Activated naive CD4-positive, alpha-beta T cell treated with anti-CD3 and anti-CD28 coated beads, Interleukin-2, amount 50 U/mL, for 72 hours (primary cell): ENCODE data around the gene VPS35L. TPM values are rescaled to one million over a fixed set of nuclear protein-coding genes. Genes with fewer than 3 reads are reported as not detected.
"Not testable (repeated sequence)": the region's sequence is repeated elsewhere in the genome, so short reads cannot be mapped to it uniquely, and the experiment has no call there.

ENCODE experiments used
- ATAC-seq, 2 donors: fragments of 150-1000 bp; cut with Tn5 transposase; 2 replicates each; pipeline ENCODE4 v1.10.0; 2021; ENCODE audit warnings: mild to moderate bottlenecking in 2 of 2, moderate library complexity in 2 of 2
- DNase-seq, 2 donors: peaks; one replicate each; pipeline ENCODE4 v3.0.0; 2021 to 2022; ENCODE audit warnings: low spot score in 2 of 2
- H3K27ac Mint-ChIP-seq, 2 donors: one replicate each; pipeline ENCODE4 v1.8.0; 2022; ENCODE audit warnings: mild to moderate bottlenecking in 2 of 2, mixed read lengths in 2 of 2
- H3K36me3 Mint-ChIP-seq, 2 donors: one replicate each; pipeline ENCODE4 v1.8.0; 2022; ENCODE audit warnings: mixed read lengths in 2 of 2
- H3K9me3 Mint-ChIP-seq, 2 donors: one replicate each; pipeline ENCODE4 v1.8.0; 2022; ENCODE audit warnings: mixed read lengths in 2 of 2
- total RNA-seq, 2 donors: library from RNA; stranded (reverse); gene quantifications; one replicate each; pipeline ENCODE4 v1.2.3, GENCODE V29; 2022

The VPS35L gene
- total RNA-seq, 2 donors from 2014 or later: 47.5 to 49.0 TPM

DNA sequence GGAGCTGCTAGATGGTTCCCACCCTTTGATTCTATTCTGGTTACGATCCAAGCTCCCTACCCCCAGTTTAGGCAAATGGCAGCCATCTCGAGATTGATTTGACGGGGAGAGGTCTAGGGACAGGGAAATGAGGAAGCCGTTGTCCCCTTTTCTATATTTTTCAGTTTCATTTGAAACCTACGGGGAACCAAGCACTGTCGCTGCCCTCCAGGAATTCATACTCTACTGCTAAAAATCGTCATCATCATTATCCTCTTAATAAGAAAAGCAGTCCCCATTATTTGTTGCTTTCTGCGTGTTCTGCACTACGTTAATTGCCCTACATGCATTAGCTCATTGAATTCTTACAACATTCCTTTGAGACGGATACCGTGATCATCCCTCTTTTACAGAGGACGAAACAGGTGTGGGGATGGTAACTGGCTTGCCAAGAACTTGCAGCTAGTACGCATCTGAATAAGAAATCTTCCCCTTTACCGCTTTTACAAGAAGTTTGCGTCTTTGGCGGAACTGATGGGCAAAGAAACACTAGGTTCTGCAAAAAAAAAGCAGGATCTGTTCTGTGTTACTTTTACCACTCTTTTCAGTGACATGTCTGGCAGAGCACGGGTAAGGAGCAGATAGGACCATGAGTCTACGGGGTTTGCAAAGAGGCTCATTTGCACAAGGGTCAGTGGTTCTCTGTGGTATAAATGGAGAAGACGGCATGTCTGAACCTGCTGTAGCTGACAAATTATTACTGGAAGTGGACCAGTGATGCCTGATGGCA, 30.7 kb upstream of the VPS35L start:
- peaks cover 21 to 34% of the 10 kb centered on the region in 2 donors for H3K36me3 Mint-ChIP-seq
- ATAC-seq (no peak), DNase-seq (peak in 1 of 2 donors; percentile 6)
- peak overlapping the region; percentile 52 to 96 for H3K27ac Mint-ChIP-seq
- H3K9me3 Mint-ChIP-seq: no peaks in the 10 kb centered on the region

DNA sequence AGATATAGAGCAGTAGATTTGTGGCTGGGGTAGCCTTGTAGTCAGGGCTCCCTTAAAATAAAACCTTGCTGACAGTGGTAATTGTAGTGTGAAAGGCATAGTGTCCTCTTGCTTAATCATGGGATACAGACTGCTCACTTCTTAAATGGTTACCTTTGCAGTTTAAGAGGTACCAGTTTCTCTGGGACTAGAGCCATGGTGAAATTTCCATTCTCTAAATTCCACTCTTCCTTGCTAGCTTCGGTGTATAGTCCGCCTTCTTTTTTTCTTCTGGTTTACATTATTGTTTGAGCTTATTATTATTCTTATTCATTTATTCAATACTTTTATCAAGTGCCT, 30.1 kb upstream of the VPS35L start:
- peak overlapping the region; percentile 52 to 96 for H3K27ac Mint-ChIP-seq
- ATAC-seq (no peak), DNase-seq (no peak)
- H3K36me3 Mint-ChIP-seq: peaks cover 21 to 34% of the 10 kb centered on the region in 2 donors
- no peaks in the 10 kb centered on the region for H3K9me3 Mint-ChIP-seq

DNA sequence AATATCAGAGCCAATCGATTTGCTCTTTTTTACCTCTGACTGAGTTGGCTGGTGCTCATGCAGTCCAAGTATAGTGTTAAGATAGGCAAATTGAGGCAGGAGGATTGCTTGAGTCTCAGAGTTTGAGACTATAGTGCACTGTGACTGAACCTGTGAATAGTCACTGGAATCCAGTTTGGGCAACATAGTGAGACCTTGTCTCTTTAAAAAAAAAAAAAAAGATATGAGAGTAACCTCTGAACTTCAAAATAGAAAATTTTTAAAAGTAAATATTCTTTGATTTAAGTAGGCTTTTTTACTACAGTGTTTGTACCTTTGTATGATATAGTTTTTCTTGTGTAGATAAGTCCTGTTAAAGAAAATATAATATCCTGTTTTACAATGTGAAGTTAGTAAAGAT, 28.3 kb upstream of the VPS35L start:
- H3K36me3 Mint-ChIP-seq: peaks cover 21 to 25% of the 10 kb centered on the region in 2 donors
- ATAC-seq: no peak
- no peak overlapping the region for H3K27ac Mint-ChIP-seq
- DNase-seq: no peak
- H3K9me3 Mint-ChIP-seq: no peaks in the 10 kb centered on the region

DNA sequence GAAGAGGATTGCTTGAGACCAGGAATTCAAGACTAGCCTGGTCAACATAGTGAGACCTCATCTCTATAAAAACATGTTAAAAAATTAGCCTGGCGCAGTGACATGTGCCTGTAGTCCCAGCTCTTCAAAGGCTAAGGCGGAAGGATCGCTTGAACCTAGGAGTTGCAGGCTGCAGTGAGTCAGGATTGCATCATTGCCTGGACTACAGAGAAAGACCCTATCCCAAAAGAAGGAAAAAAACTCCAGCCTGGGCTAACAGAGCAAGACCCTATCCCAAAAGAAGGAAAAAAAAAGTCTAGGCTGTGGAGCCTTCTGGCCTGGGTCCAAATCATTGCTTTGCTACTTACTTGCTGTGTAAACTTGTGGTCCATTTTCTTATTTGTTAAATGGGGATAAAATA, 26.8 kb upstream of the VPS35L start:
- peaks cover 20 to 28% of the 10 kb centered on the region in 2 donors for H3K36me3 Mint-ChIP-seq
- ATAC-seq: no peak
- no peak for DNase-seq
- H3K9me3 Mint-ChIP-seq: no peaks in the 10 kb centered on the region
- no peak overlapping the region for H3K27ac Mint-ChIP-seq

DNA sequence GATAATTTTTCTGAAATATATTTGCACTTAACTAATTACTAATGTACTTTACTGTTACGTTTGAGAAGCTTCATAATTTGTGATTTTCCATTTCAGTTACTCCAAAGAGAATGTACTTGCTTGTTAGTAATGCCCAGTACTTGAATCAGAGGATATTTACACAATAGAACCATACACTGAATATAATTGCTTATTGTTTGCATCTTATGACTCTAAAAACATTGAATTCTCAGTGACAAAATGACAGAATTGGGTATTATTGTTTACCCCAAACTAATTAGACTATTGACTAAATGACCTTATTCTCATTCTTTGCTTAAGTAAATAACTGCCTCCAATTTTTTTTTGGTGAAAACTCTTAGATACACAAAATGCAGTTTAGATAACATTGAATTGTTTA, 22.9 kb upstream of the VPS35L start:
- Mint-ChIP-seq H3K27ac (no peak overlapping the region), H3K9me3 (no peaks in the 10 kb centered on the region), H3K36me3 (peaks cover 15 to 19% of the 10 kb centered on the region in 2 donors)
- no peak for DNase-seq
- ATAC-seq: no peak

DNA sequence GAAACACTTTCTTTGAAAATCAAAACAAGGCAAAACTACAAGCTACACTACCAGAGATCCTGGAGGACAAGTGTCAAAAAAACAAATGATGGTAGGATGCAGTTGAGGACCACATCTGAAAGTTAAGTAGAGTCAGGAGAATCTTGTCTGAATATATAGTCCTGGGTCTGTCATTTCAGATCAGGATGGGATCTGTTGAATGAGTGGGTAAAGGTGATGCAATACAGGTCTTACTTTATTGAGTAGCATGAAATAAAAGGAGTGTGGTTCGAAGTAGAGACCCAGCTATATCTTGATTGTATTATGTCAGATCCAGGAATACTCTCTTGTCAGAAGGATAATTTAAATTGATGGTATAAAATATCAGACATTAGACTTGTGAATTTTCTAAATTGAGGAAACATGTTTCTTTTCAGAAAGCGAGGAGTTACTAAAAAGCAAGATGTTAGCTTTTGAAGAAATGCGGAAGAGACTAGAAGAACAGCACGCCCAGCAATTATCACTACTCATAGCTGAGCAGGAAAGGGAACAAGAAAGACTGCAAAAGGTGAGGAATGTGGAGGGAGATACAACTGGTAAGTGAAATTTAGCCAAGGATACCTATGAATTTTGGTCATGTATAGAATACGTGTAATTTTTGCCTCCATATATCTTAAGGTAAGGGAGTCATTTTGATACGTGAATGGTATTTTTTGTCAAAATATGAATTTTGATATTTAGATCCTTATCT, 15.1 kb upstream of the VPS35L start:
- H3K9me3 Mint-ChIP-seq: no peaks in the 10 kb centered on the region
- DNase-seq (no peak), ATAC-seq (no peak)
- peaks cover 14 to 22% of the 10 kb centered on the region in 2 donors for H3K36me3 Mint-ChIP-seq
- H3K27ac Mint-ChIP-seq: no peak overlapping the region

DNA sequence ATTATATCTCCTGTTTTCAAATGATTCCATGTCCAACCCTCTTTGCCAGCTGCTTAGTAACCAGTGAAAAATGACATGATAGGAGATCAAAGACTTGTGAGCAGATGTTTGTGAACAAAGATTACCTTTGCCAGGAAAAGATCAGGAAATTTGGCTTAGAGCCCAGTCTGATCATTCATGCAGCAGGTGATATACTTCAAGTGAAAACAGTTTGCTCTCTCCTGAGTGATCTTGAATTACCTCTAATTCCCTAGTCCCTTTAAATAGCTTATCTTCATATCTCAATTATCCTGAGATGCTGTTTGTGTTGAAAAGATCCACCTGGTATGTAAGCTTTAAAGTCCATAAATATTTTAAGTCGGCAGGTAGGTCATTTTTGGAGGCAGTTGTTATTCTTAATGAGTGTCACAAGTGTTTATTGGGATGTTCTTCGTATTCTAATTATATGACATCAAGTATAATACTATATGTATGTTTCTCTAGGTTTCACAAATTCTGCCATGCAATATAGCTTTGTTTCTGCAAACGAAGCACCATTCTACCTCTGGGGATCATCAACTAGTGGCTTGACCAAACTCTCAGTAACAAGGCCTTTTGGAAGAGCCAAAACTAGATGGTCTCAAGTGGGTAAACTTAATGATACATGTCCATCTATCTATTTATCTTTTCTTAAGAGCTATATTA, 13.2 kb upstream of the VPS35L start:
- H3K36me3 Mint-ChIP-seq: peaks cover 14 to 16% of the 10 kb centered on the region in 2 donors
- ATAC-seq: no peak
- no peak for DNase-seq

DNA sequence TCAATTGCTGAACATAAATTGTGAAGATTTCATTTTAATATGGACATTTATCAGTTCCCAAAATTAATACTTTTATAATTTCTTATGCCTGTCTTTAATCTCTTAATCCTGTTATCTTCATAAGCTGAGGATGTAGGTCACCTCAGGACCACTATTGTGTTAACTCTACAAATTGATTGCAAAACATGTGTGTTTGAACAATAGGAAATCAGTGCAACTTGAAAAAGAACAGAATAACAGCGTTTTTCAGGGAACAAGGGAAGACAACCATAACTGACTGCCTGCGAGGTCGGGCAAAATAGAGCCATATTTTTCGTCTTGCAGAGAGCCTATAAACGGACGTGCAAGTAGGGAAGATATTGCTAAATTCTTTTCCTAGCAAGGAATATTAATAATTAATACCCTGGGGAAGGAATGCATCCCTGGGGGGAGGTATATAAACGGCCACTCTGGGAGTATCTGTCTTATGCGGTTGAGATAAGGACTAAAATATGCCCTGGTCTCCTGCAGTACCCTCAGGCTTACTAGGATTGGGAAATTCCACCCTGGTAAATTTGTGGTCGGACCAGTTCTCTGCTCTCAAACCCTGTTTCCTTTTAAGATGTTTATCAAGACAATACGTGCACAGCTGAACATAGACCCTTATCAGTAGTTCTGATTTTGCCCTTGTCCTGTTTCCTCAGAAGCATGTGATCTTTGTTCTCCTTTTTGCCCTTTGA, 12.1 kb upstream of the VPS35L start:
- DNase-seq, H3K27ac Mint-ChIP-seq, ATAC-seq, H3K9me3 Mint-ChIP-seq: not testable (repeated sequence)
- peaks cover 14 to 16% of the 10 kb centered on the region in 2 donors for H3K36me3 Mint-ChIP-seq

More for the DNA sequence above, 13.2 kb upstream of the VPS35L start:
- no peaks in the 10 kb centered on the region for H3K9me3 Mint-ChIP-seq
- H3K27ac Mint-ChIP-seq: no peak overlapping the region

DNA sequence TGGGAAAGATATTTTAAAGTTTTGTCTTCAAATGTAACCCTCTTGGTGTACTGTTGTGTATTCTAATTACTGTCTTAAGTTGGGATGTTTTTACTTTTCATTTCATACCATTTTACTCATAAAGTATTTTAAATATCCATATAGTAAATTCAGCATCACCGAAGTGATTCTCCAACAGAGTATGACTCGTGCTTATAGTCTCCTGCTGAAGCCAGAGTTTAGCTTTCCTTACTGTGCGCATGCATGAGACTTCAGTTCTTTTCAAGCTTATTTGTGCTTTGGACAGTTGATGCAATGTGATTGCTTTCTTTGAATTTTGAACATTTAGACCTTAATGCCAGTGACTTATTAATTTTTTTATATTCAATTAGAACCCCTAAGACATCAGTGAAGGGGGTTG, 7.4 kb upstream of the VPS35L start:
- ATAC-seq (no peak), DNase-seq (no peak)
- no peaks in the 10 kb centered on the region for H3K36me3 Mint-ChIP-seq
- no peak overlapping the region for H3K27ac Mint-ChIP-seq
- H3K9me3 Mint-ChIP-seq: no peaks in the 10 kb centered on the region

DNA sequence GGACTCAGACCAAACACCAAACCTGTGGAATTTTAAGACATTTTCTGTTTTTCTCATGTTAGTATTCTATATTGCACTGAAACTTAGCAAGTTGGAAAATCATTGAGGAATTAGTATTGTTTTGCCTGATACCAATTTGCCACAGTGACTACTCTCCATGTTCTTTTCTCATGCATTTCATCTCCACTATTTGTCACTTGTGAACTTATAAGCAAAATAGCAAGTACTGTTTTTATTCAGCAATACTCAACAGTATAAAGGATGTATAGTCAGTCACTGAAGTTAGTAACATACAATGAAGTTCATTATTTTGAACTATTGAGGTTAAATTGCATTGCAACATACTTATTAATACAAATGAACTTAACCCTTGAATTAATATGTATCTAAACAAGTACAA, 5.8 kb upstream of the VPS35L start:
- ATAC-seq (peak in 1 of 2 donors; percentile 67), DNase-seq (no peak)
- H3K27ac Mint-ChIP-seq: no peak overlapping the region
- H3K36me3 Mint-ChIP-seq: peaks cover 0 to under 1% of the 10 kb centered on the region in 2 donors
- H3K9me3 Mint-ChIP-seq: no peaks in the 10 kb centered on the region

DNA sequence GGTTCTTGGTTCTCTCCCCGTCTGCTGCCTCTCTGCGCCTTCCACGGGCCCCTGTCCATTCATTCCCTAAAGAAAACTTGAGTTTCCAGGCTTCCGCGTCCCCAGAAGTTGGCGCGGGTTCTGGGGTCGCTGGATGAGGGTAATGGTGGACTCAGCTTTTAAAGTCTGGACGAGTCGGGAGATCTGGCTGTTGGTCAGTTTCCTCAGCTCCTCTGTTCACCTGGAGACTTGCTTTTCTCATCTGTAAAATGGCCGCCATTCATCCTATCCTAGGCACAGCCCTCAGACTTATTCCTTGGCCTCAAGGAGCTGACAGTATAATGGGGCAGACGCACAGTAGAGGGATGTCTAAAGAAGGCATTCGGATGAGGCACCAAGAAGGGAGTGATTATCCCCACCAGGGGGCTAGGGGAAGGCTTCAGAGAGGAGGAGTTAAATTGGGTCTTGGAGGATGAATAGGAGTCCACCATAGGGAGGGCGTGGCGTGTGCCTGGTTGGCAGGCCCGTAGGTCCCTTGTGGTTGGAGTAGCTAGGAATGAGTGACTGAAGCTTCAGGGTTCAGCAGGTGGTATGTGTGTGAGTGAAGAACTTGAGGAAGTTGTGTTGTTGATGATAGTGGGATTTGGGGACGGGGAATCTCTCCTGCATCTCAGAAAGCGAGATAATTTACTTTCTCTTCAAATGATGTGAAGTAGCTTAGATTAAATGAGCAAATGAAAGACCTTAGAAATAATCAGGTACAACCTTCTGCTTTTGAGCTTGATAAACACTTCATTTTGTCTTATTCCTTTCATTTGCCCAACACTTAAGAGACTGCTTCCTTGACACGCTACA, 652 bp downstream of the VPS35L start:
- H3K36me3 Mint-ChIP-seq: peaks cover 9 to 13% of the 10 kb centered on the region in 2 donors
- peak; percentile 14 to 22 for ATAC-seq

DNA sequence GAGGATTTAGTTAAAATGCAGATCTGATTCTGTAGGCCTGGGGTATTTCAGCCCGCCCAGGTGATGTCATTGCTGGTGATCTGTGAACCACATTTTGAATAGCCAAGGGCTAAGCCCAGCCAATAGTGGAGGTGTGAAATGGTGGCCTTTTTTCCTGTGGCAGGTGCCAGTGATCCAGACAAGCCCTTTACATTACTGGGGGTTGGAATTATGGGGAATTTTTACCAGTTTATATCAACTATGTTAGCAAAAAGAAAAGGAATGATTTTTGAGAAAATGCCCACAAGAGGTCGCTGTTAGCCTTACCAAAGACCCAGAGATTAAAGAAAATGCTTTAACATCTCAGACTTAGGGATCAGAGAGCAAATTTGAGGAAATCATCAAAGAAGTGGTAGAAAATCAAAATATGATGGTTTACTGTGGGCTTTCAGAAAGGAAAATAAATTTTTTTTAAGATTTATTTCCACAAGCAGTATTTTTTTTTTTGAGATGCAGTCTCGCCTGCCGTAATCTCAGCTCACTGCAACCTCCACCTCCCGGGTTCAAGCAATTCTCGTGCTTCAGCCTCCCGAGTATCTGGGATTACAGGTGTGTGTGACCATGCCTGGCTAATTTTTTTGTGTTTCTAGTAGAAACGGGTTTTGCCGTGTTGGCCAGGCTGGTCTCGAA, 3.9 kb downstream of the VPS35L start:
- no peak for ATAC-seq
- Mint-ChIP-seq H3K36me3 (peaks cover 15 to 20% of the 10 kb centered on the region in 2 donors), H3K27ac (no peak overlapping the region), H3K9me3 (peaks cover 0 to 5% of the 10 kb centered on the region in 2 donors)
- peak in 1 of 2 donors; percentile 22 for DNase-seq

More for the DNA sequence above, 652 bp downstream of the VPS35L start:
- peak in 1 of 2 donors; percentile 23 for DNase-seq
- H3K27ac Mint-ChIP-seq: peak overlapping the region; percentile 92 to 97
- no peaks in the 10 kb centered on the region for H3K9me3 Mint-ChIP-seq

DNA sequence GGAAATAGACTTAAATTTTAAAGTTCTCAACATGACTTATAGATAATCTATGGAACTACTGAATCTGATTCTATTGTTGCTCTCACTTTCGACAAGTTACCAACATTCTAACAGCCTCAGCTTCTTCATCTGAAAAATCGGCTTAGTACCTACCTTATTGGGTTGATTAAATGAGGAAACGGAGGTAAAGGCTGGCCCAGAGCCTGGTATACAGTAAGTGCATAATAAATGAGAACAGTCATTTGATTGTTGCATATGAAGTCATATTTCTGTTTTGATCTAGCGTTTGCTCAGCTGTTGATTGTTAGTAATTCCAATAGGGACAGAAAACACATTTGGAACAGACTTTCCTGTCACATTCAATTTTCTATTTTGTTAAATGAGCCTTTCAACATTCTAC, 4.6 kb downstream of the VPS35L start:
- H3K36me3 Mint-ChIP-seq: peaks cover 11 to 20% of the 10 kb centered on the region in 2 donors
- no peak for DNase-seq
- peaks cover 0 to 5% of the 10 kb centered on the region in 2 donors for H3K9me3 Mint-ChIP-seq
- no peak for ATAC-seq
- H3K27ac Mint-ChIP-seq: no peak overlapping the region

DNA sequence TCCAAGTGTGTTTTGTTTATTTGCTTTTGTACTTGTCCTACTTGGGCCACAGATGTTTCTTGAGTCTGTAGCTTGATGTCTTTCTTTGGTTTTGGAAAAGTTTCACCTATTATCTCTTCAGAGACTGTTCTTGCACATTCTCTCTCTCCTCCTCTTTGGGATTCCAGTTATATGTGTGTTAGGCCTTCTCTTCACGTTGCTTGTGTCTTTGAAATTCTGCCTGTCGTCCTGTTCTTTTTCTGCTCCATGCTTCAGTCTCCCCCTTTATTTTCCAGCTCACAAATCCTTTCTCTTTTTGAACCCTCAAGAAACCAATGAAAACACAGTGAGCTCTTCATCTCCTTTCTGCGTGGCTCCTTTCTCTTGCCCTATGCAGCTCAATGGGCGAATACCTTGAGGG, 7.9 kb downstream of the VPS35L start:
- ATAC-seq: no peak
- DNase-seq: no peak
- Mint-ChIP-seq H3K36me3 (peaks cover 12 to 13% of the 10 kb centered on the region in 2 donors), H3K9me3 (peaks cover 0 to 5% of the 10 kb centered on the region in 2 donors), H3K27ac (peak overlapping the region in 1 of 2 donors; percentile 2)

DNA sequence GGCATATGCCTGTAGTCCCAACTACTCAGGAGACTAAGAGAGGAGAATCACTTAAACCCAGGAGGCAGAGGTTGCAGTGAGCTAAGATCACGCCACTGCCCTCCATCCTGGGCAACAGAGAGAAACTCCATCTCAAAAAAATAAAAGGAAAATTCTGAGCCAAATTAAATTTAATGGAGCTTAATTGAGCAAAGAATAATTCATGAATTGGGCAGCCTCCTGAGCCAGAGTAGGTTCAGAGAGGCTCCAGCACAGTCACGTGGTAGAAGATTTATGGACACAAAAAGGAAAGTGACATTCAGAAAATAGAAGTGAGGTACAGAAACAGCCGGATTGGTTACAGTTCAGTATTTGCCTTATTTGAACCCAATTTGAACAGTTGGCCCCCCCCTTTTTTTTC, 10.9 kb downstream of the VPS35L start:
- H3K9me3 Mint-ChIP-seq: peaks cover 0 to 5% of the 10 kb centered on the region in 2 donors
- H3K27ac Mint-ChIP-seq: no peak overlapping the region
- peaks cover 12 to 13% of the 10 kb centered on the region in 2 donors for H3K36me3 Mint-ChIP-seq
- ATAC-seq (no peak), DNase-seq (no peak)
